Neural cell (in vitro differentiated cells): ENCODE data around the gene DMWD. TPM values are rescaled to one million over a fixed set of nuclear protein-coding genes. Genes with fewer than 3 reads are reported as not detected.
A peak's percentile ranks its signal among the peaks of the same experiment; 100 is the strongest.

Experiments
- H2AFZ ChIP-seq: fragments of 200-600, 300-800 bp; sonication (generic), shearing (Covaris generic); 2 replicates; pipeline ENCODE4 v1.6.0; 2014; ENCODE audit warnings: low read depth, mild to moderate bottlenecking, antibody characterized with exemption, low read length, moderate library complexity
- H3F3A ChIP-seq: fragments of 200-600 bp; shearing (Covaris generic); 2 replicates; pipeline ENCODE4 v1.6.1; 2016; ENCODE audit warnings: mild to moderate bottlenecking, moderate library complexity, mixed read lengths, antibody characterized with exemption, low read length; ENCODE audit not compliant: insufficient read depth, poor library complexity, severe bottlenecking
- H3K27ac ChIP-seq: fragments of 200-600, 300-800 bp; sonication (generic), shearing (Covaris generic); 2 replicates; pipeline ENCODE4 v1.5.1; 2014; ENCODE audit warnings: mild to moderate bottlenecking, low read length, moderate library complexity
- H3K27me3 ChIP-seq: fragments of 300-800, 200-600 bp; sonication (generic), shearing (Covaris generic); 2 replicates; pipeline ENCODE4 v1.6.0; 2014; ENCODE audit warnings: mild to moderate bottlenecking, low read depth, low read length, moderate library complexity; ENCODE audit not compliant: insufficient read depth
- H3K36me3 ChIP-seq: fragments of 300-800, 200-600 bp; sonication (generic), shearing (Covaris generic); 2 replicates; pipeline ENCODE4 v1.5.1; 2014; ENCODE audit warnings: mild to moderate bottlenecking, antibody characterized with exemption, low read length, moderate library complexity; ENCODE audit not compliant: insufficient read depth
- H3K4me2 ChIP-seq: fragments of 300-800, 200-600 bp; sonication (generic), shearing (Covaris generic); 2 replicates; pipeline ENCODE4 v1.6.0; 2014; ENCODE audit warnings: mild to moderate bottlenecking, low read length
- H3K4me3 ChIP-seq: fragments of 300-800, 200-600 bp; sonication (generic), shearing (Covaris generic); 2 replicates; pipeline ENCODE4 v1.5.1; 2014; ENCODE audit warnings: mild to moderate bottlenecking, low read length, moderate library complexity
- H3K79me2 ChIP-seq: fragments of 200-600 bp; shearing (Covaris generic); replicated peaks from 2 replicates; pipeline ENCODE4 v1.6.0; 2014; ENCODE audit warnings: mild to moderate bottlenecking, low read length, moderate library complexity; ENCODE audit not compliant: insufficient read depth
- H3K9ac ChIP-seq: fragments of 300-800, 200-600 bp; sonication (generic), shearing (Covaris generic); 2 replicates; pipeline ENCODE4 v1.6.1; 2016; ENCODE audit warnings: mild to moderate bottlenecking, low read length, mixed read lengths
- H3K9me2 ChIP-seq: fragments of 200-600 bp; shearing (Covaris generic); 2 replicates; pipeline ENCODE4 v1.6.1; 2016; ENCODE audit warnings: mild to moderate bottlenecking, low read length, mixed read lengths; ENCODE audit not compliant: insufficient read depth
- H3K9me3 ChIP-seq: fragments of 200-600, 300-800 bp; sonication (generic), shearing (Covaris generic); 2 replicates; pipeline ENCODE4 v1.6.1; 2016; ENCODE audit warnings: mild to moderate bottlenecking, mixed run types, low read length, moderate library complexity, mixed read lengths
- H4K20me1 ChIP-seq: fragments of 200-600 bp; shearing (Covaris generic); 2 replicates; pipeline ENCODE4 v1.6.1; 2016; ENCODE audit warnings: mild to moderate bottlenecking, mixed run types; ENCODE audit not compliant: insufficient read depth
- EP300 ChIP-seq: fragments of 450-650 bp; conservative IDR thresholded peaks from 2 replicates; pipeline ENCODE4 v1.6.1; 2014; ENCODE audit warnings: antibody characterized with exemption, mild to moderate bottlenecking, moderate library complexity; ENCODE audit not compliant: poor library complexity, severe bottlenecking
- EZH2 ChIP-seq: fragments of 200-600, 300-800 bp; shearing (Covaris generic), sonication (generic); IDR thresholded peaks from 2 replicates; pipeline ENCODE4 v1.6.1; 2014; ENCODE audit warnings: antibody characterized with exemption, low read length, borderline replicate concordance, mild to moderate bottlenecking; ENCODE audit not compliant: insufficient read depth, poor library complexity, severe bottlenecking
- MXI1 ChIP-seq: fragments of 450-650 bp; conservative IDR thresholded peaks from 2 replicates; pipeline ENCODE4 v1.6.1; 2014; ENCODE audit warnings: antibody characterized with exemption, mild to moderate bottlenecking; ENCODE audit not compliant: poor library complexity, severe bottlenecking
- POLR2AphosphoS5 ChIP-seq: IDR thresholded peaks from 2 replicates; pipeline ENCODE4 v1.6.1; 2012
- RAD21 ChIP-seq: fragments of 450-650 bp; conservative IDR thresholded peaks from 2 replicates; pipeline ENCODE4 v1.6.1; 2014; ENCODE audit warnings: antibody characterized with exemption, mild to moderate bottlenecking, moderate library complexity
- SMC3 ChIP-seq: fragments of 450-650 bp; conservative IDR thresholded peaks from 2 replicates; pipeline ENCODE4 v1.6.1; 2014; ENCODE audit warnings: antibody characterized with exemption, mild to moderate bottlenecking, moderate library complexity; ENCODE audit not compliant: poor library complexity
- TAF1 ChIP-seq: IDR thresholded peaks from 2 replicates; pipeline ENCODE4 v1.6.1; 2012; ENCODE audit warnings: low read depth
- polyA plus RNA-seq: library from polyadenylated mRNA; depleted of rRNA; stranded (reverse); fragments of >200 nt; gene quantifications from 2 replicates; pipeline ENCODE4 v1.2.3, GENCODE V29; 2014
- TF ChIP-seq, protein P1 (sequence below): fragments of 450-650 bp; IDR thresholded peaks from 2 replicates; pipeline ENCODE4 v1.5.1; 2014; ENCODE audit warnings: antibody characterized with exemption, mild to moderate bottlenecking, moderate library complexity; ENCODE audit not compliant: poor library complexity, severe bottlenecking
- TF ChIP-seq, protein P2 (sequence below): IDR thresholded peaks from 2 replicates; pipeline ENCODE4 v1.6.1; 2012; ENCODE audit warnings: borderline replicate concordance

Gene DMWD
- polyA plus RNA-seq, 1 donor from 2014 or later, result 20.4 TPM

DNA sequence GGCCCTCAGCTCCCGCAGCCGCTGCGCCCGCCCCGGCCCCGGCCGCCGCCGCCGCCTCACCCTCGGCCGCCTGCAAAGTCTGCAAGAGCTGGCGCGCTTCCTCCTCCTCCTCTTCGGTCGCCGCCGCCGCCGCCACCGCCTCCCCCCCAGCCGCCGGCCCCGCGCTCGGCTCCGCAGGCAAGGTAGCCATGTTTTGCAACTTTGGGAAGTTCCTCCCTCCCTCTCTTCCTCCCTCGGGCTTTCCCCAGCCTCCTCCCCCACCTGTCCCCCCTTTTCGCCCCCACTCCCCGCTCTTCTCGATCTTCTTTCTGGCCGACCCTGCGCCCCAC, 24.0 kb downstream of the DMWD start:
- peak overlapping the region; percentile 68 for H3K4me3 ChIP-seq
- H3K9me2 ChIP-seq, result no peaks in the 10 kb centered on the region
- no peak overlapping the region for H2AFZ ChIP-seq
- no peaks in the 10 kb centered on the region for H4K20me1 ChIP-seq
- TF ChIP-seq POLR2AphosphoS5 (no peak), MXI1 (no peak), EZH2 (no peak)
- TF ChIP-seq, protein P1, sequence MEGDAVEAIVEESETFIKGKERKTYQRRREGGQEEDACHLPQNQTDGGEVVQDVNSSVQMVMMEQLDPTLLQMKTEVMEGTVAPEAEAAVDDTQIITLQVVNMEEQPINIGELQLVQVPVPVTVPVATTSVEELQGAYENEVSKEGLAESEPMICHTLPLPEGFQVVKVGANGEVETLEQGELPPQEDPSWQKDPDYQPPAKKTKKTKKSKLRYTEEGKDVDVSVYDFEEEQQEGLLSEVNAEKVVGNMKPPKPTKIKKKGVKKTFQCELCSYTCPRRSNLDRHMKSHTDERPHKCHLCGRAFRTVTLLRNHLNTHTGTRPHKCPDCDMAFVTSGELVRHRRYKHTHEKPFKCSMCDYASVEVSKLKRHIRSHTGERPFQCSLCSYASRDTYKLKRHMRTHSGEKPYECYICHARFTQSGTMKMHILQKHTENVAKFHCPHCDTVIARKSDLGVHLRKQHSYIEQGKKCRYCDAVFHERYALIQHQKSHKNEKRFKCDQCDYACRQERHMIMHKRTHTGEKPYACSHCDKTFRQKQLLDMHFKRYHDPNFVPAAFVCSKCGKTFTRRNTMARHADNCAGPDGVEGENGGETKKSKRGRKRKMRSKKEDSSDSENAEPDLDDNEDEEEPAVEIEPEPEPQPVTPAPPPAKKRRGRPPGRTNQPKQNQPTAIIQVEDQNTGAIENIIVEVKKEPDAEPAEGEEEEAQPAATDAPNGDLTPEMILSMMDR, result no peak
- TF ChIP-seq, protein P2, sequence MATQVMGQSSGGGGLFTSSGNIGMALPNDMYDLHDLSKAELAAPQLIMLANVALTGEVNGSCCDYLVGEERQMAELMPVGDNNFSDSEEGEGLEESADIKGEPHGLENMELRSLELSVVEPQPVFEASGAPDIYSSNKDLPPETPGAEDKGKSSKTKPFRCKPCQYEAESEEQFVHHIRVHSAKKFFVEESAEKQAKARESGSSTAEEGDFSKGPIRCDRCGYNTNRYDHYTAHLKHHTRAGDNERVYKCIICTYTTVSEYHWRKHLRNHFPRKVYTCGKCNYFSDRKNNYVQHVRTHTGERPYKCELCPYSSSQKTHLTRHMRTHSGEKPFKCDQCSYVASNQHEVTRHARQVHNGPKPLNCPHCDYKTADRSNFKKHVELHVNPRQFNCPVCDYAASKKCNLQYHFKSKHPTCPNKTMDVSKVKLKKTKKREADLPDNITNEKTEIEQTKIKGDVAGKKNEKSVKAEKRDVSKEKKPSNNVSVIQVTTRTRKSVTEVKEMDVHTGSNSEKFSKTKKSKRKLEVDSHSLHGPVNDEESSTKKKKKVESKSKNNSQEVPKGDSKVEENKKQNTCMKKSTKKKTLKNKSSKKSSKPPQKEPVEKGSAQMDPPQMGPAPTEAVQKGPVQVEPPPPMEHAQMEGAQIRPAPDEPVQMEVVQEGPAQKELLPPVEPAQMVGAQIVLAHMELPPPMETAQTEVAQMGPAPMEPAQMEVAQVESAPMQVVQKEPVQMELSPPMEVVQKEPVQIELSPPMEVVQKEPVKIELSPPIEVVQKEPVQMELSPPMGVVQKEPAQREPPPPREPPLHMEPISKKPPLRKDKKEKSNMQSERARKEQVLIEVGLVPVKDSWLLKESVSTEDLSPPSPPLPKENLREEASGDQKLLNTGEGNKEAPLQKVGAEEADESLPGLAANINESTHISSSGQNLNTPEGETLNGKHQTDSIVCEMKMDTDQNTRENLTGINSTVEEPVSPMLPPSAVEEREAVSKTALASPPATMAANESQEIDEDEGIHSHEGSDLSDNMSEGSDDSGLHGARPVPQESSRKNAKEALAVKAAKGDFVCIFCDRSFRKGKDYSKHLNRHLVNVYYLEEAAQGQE, result no peak
- H3K27me3 ChIP-seq, result peaks cover 22% of the 10 kb centered on the region
- no peaks in the 10 kb centered on the region for H3K79me2 ChIP-seq
- no peaks in the 10 kb centered on the region for H3K9me3 ChIP-seq
- H3K27ac ChIP-seq, result no peak overlapping the region
- no peaks in the 10 kb centered on the region for H3F3A ChIP-seq
- H3K9ac ChIP-seq, result no peak overlapping the region
- H3K36me3 ChIP-seq, result no peaks in the 10 kb centered on the region
- H3K4me2 ChIP-seq, result peak overlapping the region; percentile 82

DNA sequence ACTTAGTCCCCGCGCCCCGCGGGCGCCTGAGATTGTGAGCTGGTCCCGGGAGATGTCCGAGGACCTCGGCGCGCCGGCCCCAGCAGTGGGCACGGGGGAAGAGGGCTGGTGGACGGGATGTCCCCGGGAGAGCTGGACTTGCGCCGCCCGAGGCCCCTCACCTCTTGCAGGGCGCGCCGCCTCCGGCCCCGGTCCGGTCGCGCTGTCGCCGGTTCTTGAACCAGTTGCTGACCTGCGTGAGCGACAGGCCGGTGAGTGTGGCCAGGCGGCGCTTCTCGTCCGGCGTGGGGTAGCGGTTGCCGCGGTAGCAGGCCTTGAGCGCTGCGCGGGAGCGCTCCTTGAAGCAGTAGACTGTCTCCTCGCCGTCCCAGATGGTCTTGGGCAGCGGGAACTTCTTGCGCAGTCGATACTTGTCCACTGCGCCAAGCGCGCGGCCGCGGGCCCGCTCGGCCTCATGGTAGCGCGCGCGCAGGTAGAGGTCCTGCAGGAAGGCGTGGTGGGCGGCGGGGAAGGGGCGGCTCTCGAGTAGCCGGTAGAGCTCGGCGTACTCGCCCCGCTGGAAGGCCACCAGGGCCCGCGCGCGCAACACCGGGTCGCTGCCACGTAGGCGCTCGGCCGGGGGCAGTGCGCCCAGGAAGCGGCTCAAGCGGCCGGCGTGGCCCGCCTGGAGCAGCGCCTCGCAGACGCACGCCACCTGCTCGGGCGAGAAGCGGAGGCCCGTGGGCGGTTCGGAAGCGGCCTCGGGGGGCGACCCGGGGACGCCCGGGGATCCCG, 24.6 kb downstream of the DMWD start:
- peak overlapping the region; percentile 38 for H3K9ac ChIP-seq
- H3K4me2 ChIP-seq, result no peak overlapping the region
- H3F3A ChIP-seq, result no peaks in the 10 kb centered on the region
- no peaks in the 10 kb centered on the region for H3K9me3 ChIP-seq
- H3K36me3 ChIP-seq, result no peaks in the 10 kb centered on the region
- no peak overlapping the region for H2AFZ ChIP-seq
- no peaks in the 10 kb centered on the region for H3K79me2 ChIP-seq
- peaks cover 22% of the 10 kb centered on the region for H3K27me3 ChIP-seq
- TF ChIP-seq POLR2AphosphoS5 (peak; percentile 39), MXI1 (peak; percentile 58), TAF1 (no peak)
- no peaks in the 10 kb centered on the region for H3K9me2 ChIP-seq
- peak overlapping the region; percentile 68 for H3K4me3 ChIP-seq
- H3K27ac ChIP-seq, result no peak overlapping the region
- no peaks in the 10 kb centered on the region for H4K20me1 ChIP-seq

DNA sequence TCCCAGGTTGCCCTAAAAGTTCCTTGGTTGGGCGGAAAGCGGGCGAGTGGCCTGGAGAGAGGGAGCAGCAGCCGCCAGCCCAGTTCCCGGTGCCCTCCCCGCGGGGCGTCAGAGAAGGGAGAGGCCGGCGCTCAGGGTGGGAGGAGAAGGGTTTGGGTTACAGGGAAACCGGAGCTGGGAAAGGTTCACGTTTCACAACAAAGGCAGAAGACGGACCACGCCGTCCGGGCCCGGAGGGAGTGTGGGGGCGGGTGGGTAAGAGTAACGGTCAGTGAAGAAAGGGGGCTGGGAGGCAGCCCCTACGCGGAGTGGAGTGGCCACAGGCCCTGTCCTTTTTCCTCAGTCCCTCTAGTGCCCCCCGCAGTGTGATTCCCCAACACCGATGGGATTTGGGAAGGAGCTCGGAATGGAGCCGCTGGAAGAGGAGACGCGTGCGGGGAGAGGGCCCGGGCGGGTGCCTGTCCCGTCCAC, 25.2 kb downstream of the DMWD start:
- Histone ChIP-seq H3K79me2 (no peaks in the 10 kb centered on the region), H3K4me3 (peak overlapping the region; percentile 68), H2AFZ (no peak overlapping the region), H4K20me1 (no peaks in the 10 kb centered on the region), H3F3A (no peaks in the 10 kb centered on the region), H3K4me2 (no peak overlapping the region), H3K36me3 (no peaks in the 10 kb centered on the region), H3K27me3 (peaks cover 22% of the 10 kb centered on the region), H3K27ac (no peak overlapping the region), H3K9ac (peak overlapping the region; percentile 38), H3K9me3 (no peaks in the 10 kb centered on the region), H3K9me2 (no peaks in the 10 kb centered on the region)
- TF ChIP-seq, protein P2, result no peak
- no peak for TF ChIP-seq MXI1
- no peak for TF ChIP-seq SMC3
- TF ChIP-seq, protein P1, result no peak
- no peak for TF ChIP-seq EZH2
- TF ChIP-seq TAF1, result no peak
- TF ChIP-seq RAD21, result no peak
- TF ChIP-seq EP300, result no peak
- TF ChIP-seq POLR2AphosphoS5, result no peak
